HL-60 (cell line): ENCODE data around the gene GPALPP1.

Experiments used
- DNase-seq, 2 experiments: peaks; one replicate each; pipeline ENCODE4 v3.0.0-alpha.2; 2010 to 2020; ENCODE audit warnings: low read depth in 1 of 2, low spot score in 1 of 2
- H3K27ac ChIP-seq: fragments of 250-450 bp; sonication (Bioruptor Pico); replicated peaks from 2 replicates; pipeline ENCODE4 v1.5.1; 2020; ENCODE audit warnings: mild to moderate bottlenecking, moderate library complexity
- H3K27me3 ChIP-seq: fragments of 250-450 bp; sonication (Bioruptor Pico); 2 replicates; pipeline ENCODE4 v1.5.1; 2021; ENCODE audit warnings: mild to moderate bottlenecking, moderate library complexity; ENCODE audit not compliant: insufficient read depth, poor library complexity, severe bottlenecking
- H3K4me3 ChIP-seq: replicated peaks from 2 replicates; pipeline ENCODE4 v1.5.1; 2011; ENCODE audit warnings: mild to moderate bottlenecking, control low read depth, low read length; ENCODE audit not compliant: insufficient read depth
- GABPA ChIP-seq: IDR thresholded peaks from 2 replicates; pipeline ENCODE4 v1.6.1; 2012; ENCODE audit warnings: low read depth
- POLR2AphosphoS5 ChIP-seq: IDR thresholded peaks from 2 replicates; pipeline ENCODE4 v1.6.1; 2012; ENCODE audit warnings: low read depth
- SPI1 ChIP-seq: IDR thresholded peaks from 2 replicates; pipeline ENCODE4 v1.6.1; 2012; ENCODE audit warnings: low read depth, mild to moderate bottlenecking, borderline replicate concordance
- TF ChIP-seq, protein P1 (sequence below): IDR thresholded peaks from one replicate; pipeline ENCODE4 v1.5.1; 2011; ENCODE audit warnings: low read length, control low read depth, inconsistent platforms; ENCODE audit not compliant: insufficient read depth
- TF ChIP-seq, protein P2 (sequence below): IDR thresholded peaks from 2 replicates; pipeline ENCODE4 v1.6.1; 2012; ENCODE audit warnings: low read depth; ENCODE audit not compliant: insufficient replicate concordance

The GPALPP1 gene

DNA sequence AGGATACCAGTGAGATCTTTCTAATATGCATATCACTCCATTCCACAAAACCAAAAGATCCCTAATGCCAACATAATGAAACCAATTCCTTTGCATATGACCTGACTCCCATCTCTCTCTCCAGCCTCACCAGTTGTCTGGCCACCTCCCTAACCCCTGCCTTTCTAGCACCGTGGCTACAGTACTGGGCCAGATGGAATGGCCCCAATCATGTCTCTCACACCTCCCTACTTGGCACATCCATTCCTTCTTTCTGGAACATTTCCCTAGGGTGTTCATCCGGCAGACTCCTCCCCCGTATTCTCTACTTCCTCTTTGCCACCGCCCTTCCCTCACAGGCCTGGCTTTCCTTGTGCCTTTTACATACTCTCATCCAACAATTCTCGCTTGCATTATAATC, 62.0 kb downstream of the GPALPP1 start:
- peak in 1 of 2 experiments; percentile 28 for DNase-seq
- H3K27me3 ChIP-seq: no peaks in the 10 kb centered on the region

DNA sequence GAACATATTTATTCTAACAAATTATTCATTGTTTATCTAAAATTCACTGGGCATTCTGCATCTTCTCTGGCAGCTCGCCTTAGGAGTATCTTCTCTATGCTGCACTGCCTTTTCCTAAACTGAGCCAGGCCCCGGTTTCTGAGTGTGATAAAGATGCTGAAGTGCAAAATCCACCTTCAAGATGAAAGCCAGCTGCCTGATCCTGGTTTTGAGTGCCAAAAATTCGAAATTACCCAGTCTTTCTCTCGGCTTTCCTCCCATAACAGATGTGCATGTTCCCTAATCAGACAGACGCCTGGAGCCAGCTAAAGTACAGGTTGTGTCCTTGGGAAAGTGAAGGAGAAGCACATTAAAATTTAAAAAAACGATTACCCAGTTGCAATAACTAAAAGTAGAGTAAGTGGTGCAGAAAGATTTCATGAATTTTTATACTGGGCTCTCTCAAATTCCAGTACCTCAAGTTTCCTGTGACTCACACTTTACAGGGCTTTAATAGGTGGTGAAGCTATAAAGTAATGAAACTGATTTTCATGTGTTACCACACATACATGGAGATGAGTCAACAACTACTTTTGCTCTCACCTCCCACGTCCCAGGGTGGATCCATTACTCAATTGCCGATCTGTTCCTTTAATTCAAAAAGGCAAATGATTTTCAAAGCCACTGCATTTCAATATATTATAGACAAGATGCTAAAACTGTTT, 66.0 kb downstream of the GPALPP1 start:
- Histone ChIP-seq H3K27me3 (no peaks in the 10 kb centered on the region), H3K27ac (no peak overlapping the region), H3K4me3 (no peak overlapping the region)
- peak in 1 of 2 experiments; percentile 28 for DNase-seq
- no peak for TF ChIP-seq POLR2AphosphoS5
- TF ChIP-seq, protein P1, sequence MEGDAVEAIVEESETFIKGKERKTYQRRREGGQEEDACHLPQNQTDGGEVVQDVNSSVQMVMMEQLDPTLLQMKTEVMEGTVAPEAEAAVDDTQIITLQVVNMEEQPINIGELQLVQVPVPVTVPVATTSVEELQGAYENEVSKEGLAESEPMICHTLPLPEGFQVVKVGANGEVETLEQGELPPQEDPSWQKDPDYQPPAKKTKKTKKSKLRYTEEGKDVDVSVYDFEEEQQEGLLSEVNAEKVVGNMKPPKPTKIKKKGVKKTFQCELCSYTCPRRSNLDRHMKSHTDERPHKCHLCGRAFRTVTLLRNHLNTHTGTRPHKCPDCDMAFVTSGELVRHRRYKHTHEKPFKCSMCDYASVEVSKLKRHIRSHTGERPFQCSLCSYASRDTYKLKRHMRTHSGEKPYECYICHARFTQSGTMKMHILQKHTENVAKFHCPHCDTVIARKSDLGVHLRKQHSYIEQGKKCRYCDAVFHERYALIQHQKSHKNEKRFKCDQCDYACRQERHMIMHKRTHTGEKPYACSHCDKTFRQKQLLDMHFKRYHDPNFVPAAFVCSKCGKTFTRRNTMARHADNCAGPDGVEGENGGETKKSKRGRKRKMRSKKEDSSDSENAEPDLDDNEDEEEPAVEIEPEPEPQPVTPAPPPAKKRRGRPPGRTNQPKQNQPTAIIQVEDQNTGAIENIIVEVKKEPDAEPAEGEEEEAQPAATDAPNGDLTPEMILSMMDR: no peak
- TF ChIP-seq GABPA: no peak
- TF ChIP-seq, protein P2, sequence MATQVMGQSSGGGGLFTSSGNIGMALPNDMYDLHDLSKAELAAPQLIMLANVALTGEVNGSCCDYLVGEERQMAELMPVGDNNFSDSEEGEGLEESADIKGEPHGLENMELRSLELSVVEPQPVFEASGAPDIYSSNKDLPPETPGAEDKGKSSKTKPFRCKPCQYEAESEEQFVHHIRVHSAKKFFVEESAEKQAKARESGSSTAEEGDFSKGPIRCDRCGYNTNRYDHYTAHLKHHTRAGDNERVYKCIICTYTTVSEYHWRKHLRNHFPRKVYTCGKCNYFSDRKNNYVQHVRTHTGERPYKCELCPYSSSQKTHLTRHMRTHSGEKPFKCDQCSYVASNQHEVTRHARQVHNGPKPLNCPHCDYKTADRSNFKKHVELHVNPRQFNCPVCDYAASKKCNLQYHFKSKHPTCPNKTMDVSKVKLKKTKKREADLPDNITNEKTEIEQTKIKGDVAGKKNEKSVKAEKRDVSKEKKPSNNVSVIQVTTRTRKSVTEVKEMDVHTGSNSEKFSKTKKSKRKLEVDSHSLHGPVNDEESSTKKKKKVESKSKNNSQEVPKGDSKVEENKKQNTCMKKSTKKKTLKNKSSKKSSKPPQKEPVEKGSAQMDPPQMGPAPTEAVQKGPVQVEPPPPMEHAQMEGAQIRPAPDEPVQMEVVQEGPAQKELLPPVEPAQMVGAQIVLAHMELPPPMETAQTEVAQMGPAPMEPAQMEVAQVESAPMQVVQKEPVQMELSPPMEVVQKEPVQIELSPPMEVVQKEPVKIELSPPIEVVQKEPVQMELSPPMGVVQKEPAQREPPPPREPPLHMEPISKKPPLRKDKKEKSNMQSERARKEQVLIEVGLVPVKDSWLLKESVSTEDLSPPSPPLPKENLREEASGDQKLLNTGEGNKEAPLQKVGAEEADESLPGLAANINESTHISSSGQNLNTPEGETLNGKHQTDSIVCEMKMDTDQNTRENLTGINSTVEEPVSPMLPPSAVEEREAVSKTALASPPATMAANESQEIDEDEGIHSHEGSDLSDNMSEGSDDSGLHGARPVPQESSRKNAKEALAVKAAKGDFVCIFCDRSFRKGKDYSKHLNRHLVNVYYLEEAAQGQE: no peak
- TF ChIP-seq SPI1: no peak

More for the DNA sequence above, 62.0 kb downstream of the GPALPP1 start:
- TF ChIP-seq GABPA: no peak
- TF ChIP-seq, protein P2: no peak
- TF ChIP-seq SPI1: peak; percentile 46; the same call in 1 of the 2 replicates
- no peak overlapping the region for H3K4me3 ChIP-seq
- no peak overlapping the region for H3K27ac ChIP-seq

DNA sequence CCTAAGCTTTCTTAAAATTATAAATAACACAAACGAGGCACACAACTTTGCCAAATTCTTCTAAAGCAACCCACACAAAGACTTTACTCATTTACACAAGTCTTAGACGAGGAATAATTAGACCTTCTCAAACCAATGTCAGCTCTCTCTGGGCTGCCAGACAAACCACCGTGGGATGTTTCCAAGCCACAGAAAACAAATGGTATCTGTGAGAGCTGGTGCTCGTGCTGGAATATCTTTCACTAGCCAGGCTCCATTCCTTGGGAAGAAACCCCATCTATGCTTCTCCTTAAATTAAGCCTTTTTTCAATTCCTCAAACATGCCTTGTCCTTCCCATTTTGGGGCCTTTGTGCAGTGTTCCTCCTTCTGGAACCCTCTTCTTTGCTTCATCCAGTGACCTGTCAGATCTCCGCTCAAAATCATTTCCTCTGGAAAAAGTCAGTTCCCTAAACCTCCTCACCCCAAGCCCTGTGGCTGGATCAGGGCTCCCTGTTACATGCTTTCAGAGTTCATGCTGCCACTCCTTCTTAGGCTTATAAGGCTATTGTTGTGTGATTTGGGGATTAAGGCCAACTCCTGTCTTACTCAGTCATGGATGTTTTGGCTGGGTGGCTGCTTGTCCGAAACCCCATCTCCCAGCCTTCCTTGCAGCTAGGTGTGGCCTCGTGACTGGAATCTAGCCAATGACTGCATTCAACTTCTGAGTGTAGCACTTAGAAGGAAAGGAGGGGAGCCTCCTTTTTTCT, 66.7 kb downstream of the GPALPP1 start:
- no peak for DNase-seq

More for the DNA sequence above, 66.7 kb downstream of the GPALPP1 start:
- no peak for TF ChIP-seq POLR2AphosphoS5
- TF ChIP-seq GABPA: no peak
- TF ChIP-seq, protein P2: no peak
- TF ChIP-seq, protein P1: no peak
- TF ChIP-seq SPI1: no peak
- no peak overlapping the region for H3K27ac ChIP-seq
- no peaks in the 10 kb centered on the region for H3K27me3 ChIP-seq
- no peak overlapping the region for H3K4me3 ChIP-seq
